Endodermal cell (in vitro differentiated cells): ENCODE measurements around the gene TBRG4. TPM values are rescaled to one million over a fixed set of nuclear protein-coding genes. Genes with fewer than 3 reads are reported as not detected.

Source experiments
- DNase-seq: peaks from one replicate; pipeline ENCODE4 v3.0.0-alpha.2; 2017
- H3K27ac ChIP-seq: 2 replicates; pipeline ENCODE4 v1.5.1; 2013; ENCODE audit warnings: mild to moderate bottlenecking, low read depth, low read length, moderate library complexity
- H3K27me3 ChIP-seq: 2 replicates; pipeline ENCODE4 v1.6.1; 2013; ENCODE audit warnings: mild to moderate bottlenecking, low read length, moderate library complexity; ENCODE audit not compliant: insufficient read depth, control insufficient read depth, poor library complexity, severe bottlenecking
- H3K36me3 ChIP-seq: 2 replicates; pipeline ENCODE4 v1.7.0; 2013; ENCODE audit warnings: mild to moderate bottlenecking, low read length, moderate library complexity; ENCODE audit not compliant: control insufficient read depth, insufficient read depth
- H3K4me1 ChIP-seq: one replicate; pipeline ENCODE4 v1.7.0; 2013; ENCODE audit warnings: low read length; ENCODE audit not compliant: control insufficient read depth, insufficient read depth
- H3K4me3 ChIP-seq: 2 replicates; pipeline ENCODE4 v1.5.1; 2013; ENCODE audit warnings: mild to moderate bottlenecking, low read length, moderate library complexity
- H3K9ac ChIP-seq: 2 replicates; pipeline ENCODE4 v1.6.1; 2013; ENCODE audit warnings: mild to moderate bottlenecking, low read length, moderate library complexity; ENCODE audit not compliant: poor library complexity, severe bottlenecking; ENCODE audit errors: extremely low read depth
- H3K9me3 ChIP-seq: 2 replicates; pipeline ENCODE4 v1.6.1; 2013; ENCODE audit warnings: mild to moderate bottlenecking, low read length, moderate library complexity; ENCODE audit not compliant: control insufficient read depth
- H3K27ac Mint-ChIP-seq: 2 replicates; pipeline ENCODE4 v1.8.0; 2020; ENCODE audit warnings: mixed read lengths
- H3K27me3 Mint-ChIP-seq: 2 replicates; pipeline ENCODE4 v1.8.0; 2021; ENCODE audit warnings: mild to moderate bottlenecking, mixed read lengths; ENCODE audit not compliant: insufficient read depth
- H3K36me3 Mint-ChIP-seq: 2 replicates; pipeline ENCODE4 v1.8.0; 2020; ENCODE audit warnings: low read depth, mixed read lengths
- H3K4me1 Mint-ChIP-seq: 2 replicates; pipeline ENCODE4 v1.8.0; 2020; ENCODE audit warnings: mixed read lengths
- H3K4me3 Mint-ChIP-seq: 2 replicates; pipeline ENCODE4 v1.8.0; 2020; ENCODE audit warnings: mild to moderate bottlenecking, moderate library complexity, mixed read lengths
- H3K9me3 Mint-ChIP-seq: 2 replicates; pipeline ENCODE4 v1.8.0; 2020; ENCODE audit warnings: mild to moderate bottlenecking, mixed read lengths
- WGBS, 2 experiments: methylation state at CpG; one replicate each; pipeline versions ENCODE4 v1.1.5 to v1.1.7; 2013; ENCODE audit warnings: missing lambda C conversion rate in 2 of 2, mixed read lengths in 1 of 2; ENCODE audit not compliant: insufficient coverage in 1 of 2, insufficient read length in 1 of 2; 5-methylcytosine and 5-hydroxymethylcytosine counted together
- total RNA-seq, 2 donors: library from RNA; stranded (reverse); fragmentation: NEBNext Ultra II Directional in 1 of 2; extraction: Animal tissue kit (Norgen Biotek cat#: 25700) in 1 of 2; gene quantifications; 2 replicates in 1 of 2; 3 replicates in 1 of 2; pipeline ENCODE4 v1.2.1, GENCODE V29; 2021
- TF ChIP-seq, protein P1 (sequence below): fragments of 200-600 bp; sonication (generic); conservative IDR thresholded peaks from 2 replicates; pipeline ENCODE4 v1.5.0; 2021; ENCODE audit warnings: antibody characterized with exemption, mild to moderate bottlenecking

The TBRG4 gene
- total RNA-seq, 2 donors from 2014 or later: 66.7 to 95.9 TPM

GRCh38 chr7:45129181-45129800 lies 17.8 kb upstream of the TBRG4 start:
- no peak overlapping the region for H3K27ac Mint-ChIP-seq

DNA sequence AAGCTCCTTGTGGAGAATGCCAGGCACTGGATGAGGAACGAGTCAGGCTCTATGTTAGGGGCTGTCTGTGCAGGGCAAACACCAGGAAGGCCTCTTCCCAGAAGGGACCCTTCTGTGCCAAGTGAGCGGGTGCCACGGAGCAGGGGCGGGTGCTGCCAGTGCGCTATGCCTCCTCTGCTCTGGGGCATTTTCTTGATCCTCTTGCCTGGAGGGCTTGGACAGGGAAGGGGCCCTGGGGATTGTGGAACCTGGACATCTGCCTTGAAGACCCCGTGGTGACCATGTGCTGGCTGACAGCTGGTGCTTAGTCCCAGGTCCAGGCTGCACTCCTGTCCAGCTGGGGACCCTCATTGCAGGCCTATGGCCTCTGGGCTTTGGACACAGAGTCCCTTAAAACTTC lies 15.4 kb upstream of the TBRG4 start:
- Histone ChIP-seq H3K27me3 (no peaks in the 10 kb centered on the region), H3K9me3 (no peaks in the 10 kb centered on the region), H3K36me3 (no peaks in the 10 kb centered on the region), H3K4me3 (no peak overlapping the region), H3K4me1 (no peaks in the 10 kb centered on the region), H3K9ac (no peak overlapping the region), H3K27ac (no peak overlapping the region)
- TF ChIP-seq, protein P1, sequence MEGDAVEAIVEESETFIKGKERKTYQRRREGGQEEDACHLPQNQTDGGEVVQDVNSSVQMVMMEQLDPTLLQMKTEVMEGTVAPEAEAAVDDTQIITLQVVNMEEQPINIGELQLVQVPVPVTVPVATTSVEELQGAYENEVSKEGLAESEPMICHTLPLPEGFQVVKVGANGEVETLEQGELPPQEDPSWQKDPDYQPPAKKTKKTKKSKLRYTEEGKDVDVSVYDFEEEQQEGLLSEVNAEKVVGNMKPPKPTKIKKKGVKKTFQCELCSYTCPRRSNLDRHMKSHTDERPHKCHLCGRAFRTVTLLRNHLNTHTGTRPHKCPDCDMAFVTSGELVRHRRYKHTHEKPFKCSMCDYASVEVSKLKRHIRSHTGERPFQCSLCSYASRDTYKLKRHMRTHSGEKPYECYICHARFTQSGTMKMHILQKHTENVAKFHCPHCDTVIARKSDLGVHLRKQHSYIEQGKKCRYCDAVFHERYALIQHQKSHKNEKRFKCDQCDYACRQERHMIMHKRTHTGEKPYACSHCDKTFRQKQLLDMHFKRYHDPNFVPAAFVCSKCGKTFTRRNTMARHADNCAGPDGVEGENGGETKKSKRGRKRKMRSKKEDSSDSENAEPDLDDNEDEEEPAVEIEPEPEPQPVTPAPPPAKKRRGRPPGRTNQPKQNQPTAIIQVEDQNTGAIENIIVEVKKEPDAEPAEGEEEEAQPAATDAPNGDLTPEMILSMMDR: no peak
- peaks cover 6% of the 10 kb centered on the region for H3K4me1 Mint-ChIP-seq
- H3K9me3 Mint-ChIP-seq: no peaks in the 10 kb centered on the region
- no peak overlapping the region for H3K27ac Mint-ChIP-seq
- H3K36me3 Mint-ChIP-seq: no peaks in the 10 kb centered on the region
- no peak overlapping the region for H3K4me3 Mint-ChIP-seq
- 88 to 100% methylated on average over 1 to 6 of the region's 6 CpGs for WGBS, 2 experiments
- no peaks in the 10 kb centered on the region for H3K27me3 Mint-ChIP-seq
- DNase-seq: no peak

More at GRCh38 chr7:45129181-45129800, 17.8 kb upstream of the TBRG4 start:
- Histone ChIP-seq H3K27ac (no peak overlapping the region), H3K9ac (no peak overlapping the region), H3K36me3 (no peaks in the 10 kb centered on the region), H3K4me1 (no peaks in the 10 kb centered on the region), H3K4me3 (no peak overlapping the region), H3K9me3 (no peaks in the 10 kb centered on the region), H3K27me3 (no peaks in the 10 kb centered on the region)
- Mint-ChIP-seq H3K4me3 (no peak overlapping the region), H3K36me3 (no peaks in the 10 kb centered on the region), H3K4me1 (no peaks in the 10 kb centered on the region), H3K27me3 (no peaks in the 10 kb centered on the region), H3K9me3 (no peaks in the 10 kb centered on the region)
- DNase-seq: no peak
- WGBS, 2 experiments: 83 to 87% methylated on average over 13 to 15 of the region's 15 CpGs
- TF ChIP-seq, protein P1: no peak

DNA sequence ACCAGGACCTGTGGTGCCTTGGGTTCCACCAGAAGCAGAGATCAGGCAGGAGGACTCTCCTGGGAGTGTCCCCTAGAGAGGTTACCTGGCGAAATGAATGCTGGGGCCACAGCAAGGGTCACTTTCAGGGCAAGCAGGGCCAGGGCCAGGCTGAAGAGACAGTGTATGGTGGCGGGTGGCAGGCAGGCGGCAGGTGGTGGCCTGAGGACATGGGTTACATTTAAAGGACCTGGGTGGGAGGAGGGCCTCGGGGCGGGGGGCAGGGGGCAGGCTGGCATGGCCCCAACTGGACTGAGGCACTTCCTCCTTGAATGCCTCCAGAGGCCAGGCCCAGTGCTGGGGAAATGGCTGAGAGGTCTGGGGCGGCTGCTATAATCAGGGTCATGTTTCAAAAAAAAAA lies 14.7 kb upstream of the TBRG4 start:
- no peak overlapping the region for H3K4me3 ChIP-seq
- no peaks in the 10 kb centered on the region for H3K9me3 ChIP-seq
- no peak overlapping the region for H3K9ac ChIP-seq
- TF ChIP-seq, protein P1: no peak
- H3K27ac ChIP-seq: no peak overlapping the region
- WGBS, 2 experiments: 90 to 92% methylated on average over 6 of the region's 6 CpGs
- H3K4me1 ChIP-seq: no peaks in the 10 kb centered on the region
- Mint-ChIP-seq H3K4me1 (peaks cover 6% of the 10 kb centered on the region), H3K27ac (no peak overlapping the region), H3K9me3 (no peaks in the 10 kb centered on the region), H3K4me3 (no peak overlapping the region), H3K27me3 (no peaks in the 10 kb centered on the region), H3K36me3 (no peaks in the 10 kb centered on the region)
- no peaks in the 10 kb centered on the region for H3K27me3 ChIP-seq
- no peaks in the 10 kb centered on the region for H3K36me3 ChIP-seq
- no peak for DNase-seq
